Neural cell (in vitro differentiated cells): ENCODE data around the gene FNDC11.

Source experiments
- CTCF ChIP-seq: fragments of 450-650 bp; IDR thresholded peaks from 2 replicates; pipeline ENCODE4 v1.5.1; 2014; ENCODE audit warnings: antibody characterized with exemption, mild to moderate bottlenecking, moderate library complexity; ENCODE audit not compliant: poor library complexity, severe bottlenecking
- EP300 ChIP-seq: fragments of 450-650 bp; conservative IDR thresholded peaks from 2 replicates; pipeline ENCODE4 v1.6.1; 2014; ENCODE audit warnings: antibody characterized with exemption, mild to moderate bottlenecking, moderate library complexity; ENCODE audit not compliant: poor library complexity, severe bottlenecking
- EZH2 ChIP-seq: fragments of 200-600, 300-800 bp; shearing (Covaris generic), sonication (generic); IDR thresholded peaks from 2 replicates; pipeline ENCODE4 v1.6.1; 2014; ENCODE audit warnings: antibody characterized with exemption, low read length, borderline replicate concordance, mild to moderate bottlenecking; ENCODE audit not compliant: insufficient read depth, poor library complexity, severe bottlenecking
- RAD21 ChIP-seq: fragments of 450-650 bp; conservative IDR thresholded peaks from 2 replicates; pipeline ENCODE4 v1.6.1; 2014; ENCODE audit warnings: antibody characterized with exemption, mild to moderate bottlenecking, moderate library complexity
- REST ChIP-seq: IDR thresholded peaks from 2 replicates; pipeline ENCODE4 v1.6.1; 2012; ENCODE audit warnings: borderline replicate concordance
- SMC3 ChIP-seq: fragments of 450-650 bp; conservative IDR thresholded peaks from 2 replicates; pipeline ENCODE4 v1.6.1; 2014; ENCODE audit warnings: antibody characterized with exemption, mild to moderate bottlenecking, moderate library complexity; ENCODE audit not compliant: poor library complexity
- TAF1 ChIP-seq: IDR thresholded peaks from 2 replicates; pipeline ENCODE4 v1.6.1; 2012; ENCODE audit warnings: low read depth

GRCh38 chr20:63527184-63527583 lies 26.8 kb upstream of the FNDC11 start:
- TF ChIP-seq CTCF (no peak), EP300 (no peak), SMC3 (no peak), EZH2 (no peak), RAD21 (no peak), REST (no peak), TAF1 (no peak)
